GM12878 (cell line): ENCODE data around the gene DNAH9. TPM values are rescaled to one million over a fixed set of nuclear protein-coding genes. Genes with fewer than 3 reads are reported as not detected.

ENCODE experiments used
- ATAC-seq: fragments of 200-7000 bp; cut with Tn5 transposase; 3 replicates; pipeline ENCODE4 v1.9.1; 2020; ENCODE audit warnings: mild to moderate bottlenecking, moderate library complexity
- BruUV-seq: library from RNA; stranded (reverse); fragments of 400-500 nt; replicated peaks from 2 replicates; lab custom pipeline; 2021; lab: Mats Ljungman, UMichigan
- CTCF ChIA-PET: fragments of 300-600 bp; sonication (Branson Sonifier 250); formaldehyde crosslinking; extraction: SDS; loops from one replicate; lab custom pipeline; 2021; ENCODE audit warnings: inconsistent platforms; lab: Yijun Ruan, JAX
- POLR2A ChIA-PET: fragments of 350-600 bp; formaldehyde crosslinking; extraction: SDS; loops from one replicate; lab custom pipeline; 2021; ENCODE audit warnings: inconsistent platforms; lab: Charles Lee
- RAD21 ChIA-PET: fragments of 300-600 bp; sonication (Branson Sonifier 250); formaldehyde crosslinking; loops from one replicate; lab custom pipeline; 2023; ENCODE audit warnings: antibody characterized with exemption; ENCODE audit not compliant: unreplicated experiment; lab: Charles Lee
- SMC1A ChIA-PET: fragments of 300-600 bp; sonication (Branson Sonifier 250); formaldehyde crosslinking; loops from one replicate; lab custom pipeline; 2023; ENCODE audit not compliant: unreplicated experiment, uncharacterized antibody; lab: Charles Lee
- DNase-seq: peaks from one replicate; pipeline ENCODE4 v3.0.0-alpha.2; 2011; ENCODE audit warnings: low read depth, low spot score
- FAIRE-seq: peaks from 3 replicates; lab custom pipeline; 2011; peaks lifted over from hg19 to GRCh38; lab: Jason Lieb, UNC
- H2AFZ ChIP-seq: 2 replicates; pipeline ENCODE4 v1.6.0; 2011; ENCODE audit warnings: low read depth, low read length, control low read depth; ENCODE audit not compliant: control insufficient read depth
- H3K27ac ChIP-seq: 2 replicates; pipeline ENCODE4 v1.5.1; 2011; ENCODE audit warnings: control low read depth; ENCODE audit not compliant: control insufficient read depth, insufficient read depth
- H3K27me3 ChIP-seq, 2 experiments: replicated peaks in 1 of 2; 2 replicates each; pipeline versions ENCODE4 v1.6.0 to v1.6.1; 2011; ENCODE audit warnings: low read length in 1 of 2; ENCODE audit not compliant: control insufficient read depth in 2 of 2, insufficient read depth in 2 of 2
- H3K36me3 ChIP-seq, 2 experiments: 2 replicates each; pipeline ENCODE4 v1.5.1; 2011; ENCODE audit warnings: low read length in 1 of 2; ENCODE audit not compliant: control insufficient read depth in 2 of 2, insufficient read depth in 2 of 2
- H3K4me1 ChIP-seq: 2 replicates; pipeline ENCODE4 v1.6.1; 2011; ENCODE audit warnings: mild to moderate bottlenecking, low read length, moderate library complexity, mixed read lengths; ENCODE audit not compliant: control insufficient read depth, insufficient read depth
- H3K4me2 ChIP-seq: 2 replicates; pipeline ENCODE4 v1.6.0; 2011; ENCODE audit warnings: control low read depth; ENCODE audit not compliant: control insufficient read depth, insufficient read depth
- H3K4me3 ChIP-seq: fragments of 200-600 bp; sonication (generic); 2 replicates; pipeline ENCODE4 v1.5.1; 2016
- H3K79me2 ChIP-seq: 2 replicates; pipeline ENCODE4 v1.6.0; 2011; ENCODE audit warnings: low read length; ENCODE audit not compliant: control insufficient read depth, insufficient read depth
- H3K9ac ChIP-seq: 2 replicates; pipeline ENCODE4 v1.8.0; 2011; ENCODE audit warnings: low read length, control low read depth, mixed read lengths; ENCODE audit not compliant: control insufficient read depth, insufficient read depth
- H3K9me3 ChIP-seq: replicated peaks from 3 replicates; pipeline ENCODE4 v1.5.1; 2011; ENCODE audit warnings: mild to moderate bottlenecking, low read length; ENCODE audit not compliant: control insufficient read depth, insufficient read depth
- H4K20me1 ChIP-seq: 2 replicates; pipeline ENCODE4 v1.6.0; 2011; ENCODE audit not compliant: control insufficient read depth, insufficient read depth
- ATF2 ChIP-seq: IDR thresholded peaks from 2 replicates; pipeline ENCODE4 v1.6.1; 2012; ENCODE audit warnings: low read length, inconsistent platforms
- CBFB ChIP-seq: IDR thresholded peaks from 2 replicates; pipeline ENCODE4 v1.6.1; 2016; ENCODE audit warnings: antibody characterized with exemption, low read depth
- E2F4 ChIP-seq: IDR thresholded peaks from 2 replicates; pipeline ENCODE4 v1.6.1; 2012; ENCODE audit warnings: low read depth, low read length, improper control_type of control experiment
- ESRRA ChIP-seq: IDR thresholded peaks from 2 replicates; pipeline ENCODE4 v1.6.1; 2012; ENCODE audit warnings: mild to moderate bottlenecking, low read length, improper control_type of control experiment
- FOXM1 ChIP-seq: IDR thresholded peaks from 2 replicates; pipeline ENCODE4 v1.6.1; 2012; ENCODE audit warnings: low read depth, mild to moderate bottlenecking, inconsistent platforms, low read length, moderate library complexity
- HDAC6 ChIP-seq: fragments of 200-600 bp; sonication (generic); IDR thresholded peaks from one replicate; pipeline ENCODE4 v1.8.0; 2017; ENCODE audit warnings: antibody characterized with exemption; ENCODE audit not compliant: unreplicated experiment
- KAT2A ChIP-seq: conservative IDR thresholded peaks from 2 replicates; pipeline ENCODE4 v1.6.1; 2011; ENCODE audit warnings: low read depth, low read length; ENCODE audit not compliant: control insufficient read depth
- MXI1 ChIP-seq: fragments of 150-350 bp; IDR thresholded peaks from 2 replicates; pipeline ENCODE4 v1.6.1; 2011; ENCODE audit warnings: low read depth, mild to moderate bottlenecking, inconsistent platforms, low read length, improper control_type of control experiment
- MYC ChIP-seq: IDR thresholded peaks from 2 replicates; pipeline ENCODE4 v1.6.1; 2011; ENCODE audit warnings: mild to moderate bottlenecking, low read length, moderate library complexity, inconsistent platforms; ENCODE audit not compliant: insufficient read depth, insufficient replicate concordance, insufficient read length, severe bottlenecking
- NBN ChIP-seq: fragments of 450-650 bp; IDR thresholded peaks from 2 replicates; pipeline ENCODE4 v1.6.1; 2016
- NR2C1 ChIP-seq: fragments of 450-650 bp; IDR thresholded peaks from 2 replicates; pipeline ENCODE4 v1.6.1; 2017; ENCODE audit warnings: antibody characterized with exemption, mild to moderate bottlenecking, moderate library complexity
- NRF1 ChIP-seq: conservative IDR thresholded peaks from 2 replicates; pipeline ENCODE4 v1.6.1; 2011; ENCODE audit warnings: mild to moderate bottlenecking, low read depth, low read length, improper control_type of control experiment
- RUNX3 ChIP-seq: IDR thresholded peaks from 2 replicates; pipeline ENCODE4 v1.6.1; 2012; ENCODE audit warnings: low read length, inconsistent platforms
- SMAD1 ChIP-seq: fragments of 450-650 bp; IDR thresholded peaks from 2 replicates; pipeline ENCODE4 v1.6.1; 2018; ENCODE audit warnings: mild to moderate bottlenecking, low read depth; ENCODE audit not compliant: partially characterized antibody
- SUPT20H ChIP-seq: IDR thresholded peaks from 2 replicates; pipeline ENCODE4 v1.6.1; 2011; ENCODE audit warnings: low read depth, mild to moderate bottlenecking, low read length, moderate library complexity, borderline replicate concordance; ENCODE audit not compliant: control insufficient read depth
- TAF1 ChIP-seq: IDR thresholded peaks from 2 replicates; pipeline ENCODE4 v1.6.1; 2011; ENCODE audit warnings: mild to moderate bottlenecking, low read depth, low read length, borderline replicate concordance
- WGBS: methylation state at CpG from one replicate; pipeline ENCODE4 v1.1.6; 2016; ENCODE audit warnings: low lambda C conversion rate; ENCODE audit not compliant: insufficient replicate concordance, insufficient coverage; ENCODE audit errors: missing lambda C conversion rate; 5-methylcytosine and 5-hydroxymethylcytosine counted together
- in situ Hi-C: fragments of 300-500 bp; cut with MboI; formaldehyde crosslinking; loops from 9 replicates; pipeline ENCODE4 v1.14.3; 2018; ENCODE audit warnings: mixed read lengths
- intact Hi-C: fragments of 100-400 bp; cut with micrococcal nuclease; formaldehyde crosslinking; loops from one replicate; pipeline ENCODE4 v1.14.2; 2022; ENCODE audit not compliant: unreplicated experiment
- polyA plus RNA-seq, 11 experiments: library from polyadenylated mRNA; depleted of rRNA in 4 of 11; unstranded in 6 of 11; stranded (reverse) in 5 of 11; fragments of >200 nt; fragmentation: Nextera tagmentation in 4 of 11; fragmentation: Illumina TruSeq in 1 of 11; extraction: Ambion mirVana in 4 of 11; extraction: Trizol in 1 of 11; gene quantifications; 1 replicate in 1 of 11; 2 replicates in 10 of 11; pipeline versions ENCODE4 v1.2.1 to v1.2.3, GENCODE V29; 2011 to 2016; ENCODE audit warnings: inconsistent platforms in 2 of 11, missing spikeins in 2 of 11, low read depth in 1 of 11
- total RNA-seq, 4 experiments: library from RNA; depleted of rRNA in 3 of 4; stranded (reverse); fragments of >200 nt in 3 of 4; fragmentation: Illumina TruSeq in 1 of 4; extraction: Trizol in 1 of 4; gene quantifications; 2 replicates each; pipeline versions ENCODE4 v1.2.1 to v1.2.3, GENCODE V29; 2013 to 2021

DNAH9 gene
- total and polyA plus RNA-seq, 10 of the 15 experiments (the other 5 are each of a cell fraction or from before 2014, with no cell fraction given), result 0.10 to 0.40 (median 0.19) TPM; not detected in 7

- Histone ChIP-seq H3K4me3 (no peak overlapping the region), H3K27me3 (no peaks in the 10 kb centered on the region), H3K79me2 (no peaks in the 10 kb centered on the region), H3K9me3 (no peaks in the 10 kb centered on the region), H3K36me3 (no peaks in the 10 kb centered on the region), H4K20me1 (no peaks in the 10 kb centered on the region), H3K27ac (no peak overlapping the region), H2AFZ (no peak overlapping the region), H3K4me1 (no peaks in the 10 kb centered on the region), H3K9ac (no peak overlapping the region), H3K4me2 (no peak overlapping the region)
- CTCF ChIA-PET, result no interaction called here
- ATAC-seq, result no peak
- RAD21 ChIA-PET, result no interaction called here
- intact Hi-C loops (no loop called here), in situ Hi-C loops (loop anchor here (10.0 kb wide), 1 partner anchor 67 kb away; no protein-coding TSS in a partner anchor)
- no TSS peak for BruUV-seq
- TF ChIP-seq NBN, result no peak
- TF ChIP-seq NR2C1, result no peak
- no peak for TF ChIP-seq E2F4
- TF ChIP-seq ATF2, result no peak
- no peak for TF ChIP-seq HDAC6
- no peak for TF ChIP-seq NRF1
- TF ChIP-seq SMAD1, result no peak
- TF ChIP-seq RUNX3, result no peak
- no peak for TF ChIP-seq MXI1
- no peak for TF ChIP-seq CBFB
- TF ChIP-seq TAF1, result no peak
- no peak for TF ChIP-seq MYC
- no peak for TF ChIP-seq KAT2A
- no peak for TF ChIP-seq ESRRA
- no peak for TF ChIP-seq FOXM1
- no peak for TF ChIP-seq SUPT20H
- POLR2A ChIA-PET, result no interaction called here
- FAIRE-seq, result no peak
- 32% methylated on average over 6 of the region's 6 CpGs for WGBS
- SMC1A ChIA-PET, result no interaction called here
- DNase-seq, result no peak
These were observed 139.9 kb downstream of the DNAH9 start for GRCh38 chr17:11738151-11738550.
